M059J (cell line): ENCODE results near the gene IL19. TPM values are rescaled to one million over a fixed set of nuclear protein-coding genes. Genes with fewer than 3 reads are reported as not detected.
"Not testable (repeated sequence)": the region's sequence is repeated elsewhere in the genome, so short reads cannot be mapped to it uniquely, and the experiment has no call there.

ENCODE experiments used
- DNase-seq: peaks from one replicate; pipeline ENCODE4 v3.0.0-alpha.2; 2012; ENCODE audit warnings: low read depth
- total RNA-seq: library from RNA; depleted of rRNA; stranded (reverse); fragments of >200 nt; shearing (Covaris generic); gene quantifications from 2 replicates; pipeline ENCODE4 v1.2.3, GENCODE V29; 2014

Gene IL19
- total RNA-seq, 1 experiment from 2014 or later: not detected

GRCh38 chr1:206831650-206832049 lies 61.1 kb downstream of the IL19 start:
- no peak for DNase-seq

DNA sequence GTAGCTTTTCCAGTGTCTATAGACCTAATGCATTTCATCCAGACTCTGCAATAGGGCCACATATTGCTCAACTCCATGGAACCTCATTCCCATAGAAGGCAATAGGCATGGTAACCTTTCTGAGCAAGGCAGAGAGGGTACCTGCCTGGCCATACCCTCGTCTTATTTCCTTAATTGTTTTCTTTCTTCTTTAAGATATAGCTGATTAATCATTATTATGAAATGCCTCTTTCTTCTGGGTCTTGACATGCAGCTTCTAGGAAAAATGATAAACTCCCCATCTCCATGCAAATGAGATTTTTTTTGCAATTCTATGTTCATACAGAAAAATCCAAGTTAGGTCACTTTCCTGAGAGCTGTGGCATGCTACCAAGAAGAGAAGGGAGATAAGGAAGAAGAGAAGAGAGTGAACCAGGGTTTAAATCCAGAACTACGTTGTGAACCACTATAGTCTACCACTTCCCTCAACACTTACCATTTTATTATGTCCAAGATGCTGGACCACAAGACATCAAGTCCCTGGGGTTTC lies 61.8 kb downstream of the IL19 start:
- DNase-seq: no peak

GRCh38 chr1:206833106-206833680 lies 62.6 kb downstream of the IL19 start:
- no peak for DNase-seq

DNA sequence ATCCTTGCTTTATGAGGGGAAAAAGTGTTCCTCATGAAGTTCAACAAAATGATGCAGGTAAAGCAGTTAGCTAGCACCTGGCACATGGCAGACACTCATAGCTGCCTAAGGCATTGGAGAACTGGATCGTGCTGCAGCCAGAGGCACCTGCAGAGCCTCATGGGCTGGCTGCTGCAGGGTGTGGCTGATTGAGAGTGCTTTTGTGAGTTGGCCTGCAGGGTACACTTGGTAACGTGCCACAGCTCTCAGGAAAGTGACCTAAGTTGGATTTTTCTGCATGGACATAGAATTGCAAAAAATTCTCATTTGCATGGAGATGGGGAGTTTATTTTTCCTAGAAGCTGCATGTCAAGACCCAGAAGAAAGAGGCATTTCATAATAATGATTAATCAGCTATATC lies 63.2 kb downstream of the IL19 start:
- no peak for DNase-seq

GRCh38 chr1:206834217-206834616 lies 63.6 kb downstream of the IL19 start:
- no peak for DNase-seq

- no peak for DNase-seq
These were observed 64.1 kb downstream of the IL19 start for GRCh38 chr1:206834711-206835110.

GRCh38 chr1:206835186-206835585 lies 64.6 kb downstream of the IL19 start:
- no peak for DNase-seq

GRCh38 chr1:206836111-206836510 lies 65.5 kb downstream of the IL19 start:
- no peak for DNase-seq

GRCh38 chr1:206839006-206839560 lies 68.5 kb downstream of the IL19 start:
- peak; percentile 32 for DNase-seq

- DNase-seq: peak; percentile 88
These were observed 69.3 kb downstream of the IL19 start for GRCh38 chr1:206839857-206840256.

DNA sequence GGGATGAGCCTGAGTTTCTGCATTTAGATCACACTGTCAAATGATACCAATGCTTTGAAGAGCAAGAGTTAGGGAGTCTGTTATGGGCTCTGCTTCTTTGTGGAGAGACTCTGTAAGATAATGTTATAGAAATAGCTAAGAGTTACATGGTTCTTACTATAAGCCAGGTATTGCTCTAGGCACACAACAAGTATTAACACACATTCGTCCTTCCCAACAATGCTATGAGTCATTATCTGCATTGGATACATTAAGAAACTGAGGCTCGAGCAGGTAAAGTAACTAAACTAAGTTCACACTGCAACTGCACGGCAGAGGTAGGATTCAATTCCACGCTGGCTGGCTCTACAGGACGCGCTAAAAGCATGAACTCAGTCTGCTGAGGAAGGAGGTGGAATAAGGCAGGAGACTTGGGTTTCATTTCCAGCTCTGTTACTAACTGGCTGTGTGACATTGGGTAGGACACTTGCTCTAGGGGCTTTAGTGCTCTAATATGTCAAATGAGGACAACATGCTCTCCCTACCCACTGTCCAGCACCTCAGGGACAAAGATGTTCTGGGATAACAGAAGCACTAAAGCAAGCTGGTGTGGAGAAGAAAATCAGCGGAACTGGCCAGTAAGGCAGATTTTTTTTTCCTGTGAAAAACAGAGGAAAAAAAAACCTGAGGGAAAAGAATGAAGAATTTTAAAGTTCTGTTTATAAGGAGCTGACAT lies 71.2 kb downstream of the IL19 start:
- no peak for DNase-seq

- peak; percentile 15 for DNase-seq
These were observed 72.3 kb downstream of the IL19 start for GRCh38 chr1:206842854-206843253.

GRCh38 chr1:206843626-206844025 lies 73.1 kb downstream of the IL19 start:
- no peak for DNase-seq

- no peak for DNase-seq
These were observed 75.9 kb downstream of the IL19 start for GRCh38 chr1:206846487-206846886.

DNA sequence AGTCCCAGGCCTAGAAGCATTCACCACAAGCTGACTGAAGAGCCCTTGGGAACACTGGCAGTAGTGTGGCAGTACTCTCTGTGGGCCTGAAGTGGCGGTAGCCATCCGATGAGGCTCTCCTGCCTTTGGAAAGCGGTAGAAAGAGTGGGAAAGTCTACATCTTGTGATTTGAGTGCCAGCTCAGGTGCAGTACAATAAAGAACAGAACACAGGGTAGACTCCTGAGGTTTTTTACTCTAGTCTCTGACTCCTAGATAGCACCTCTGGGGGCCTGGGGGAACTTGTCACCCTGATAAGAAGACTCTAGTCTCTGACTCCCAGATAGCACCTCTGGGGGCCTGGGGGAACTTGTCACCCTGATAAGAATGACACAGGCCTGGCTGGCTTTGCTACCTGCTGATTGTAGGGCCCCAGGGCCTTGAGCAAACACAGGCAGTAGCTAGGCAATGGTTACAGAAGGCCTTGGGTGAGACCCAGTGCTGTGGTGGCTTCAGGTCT lies 76.8 kb downstream of the IL19 start:
- no peak for DNase-seq

- DNase-seq: no peak
These were observed 77.4 kb downstream of the IL19 start for GRCh38 chr1:206847946-206848345.

- no peak for DNase-seq
These were observed 79.8 kb downstream of the IL19 start for GRCh38 chr1:206850401-206850800.

- DNase-seq: peak; percentile 36
These were observed 80.9 kb downstream of the IL19 start for GRCh38 chr1:206851341-206852010.

GRCh38 chr1:206852662-206853061 lies 82.1 kb downstream of the IL19 start:
- not testable (repeated sequence) for DNase-seq

DNA sequence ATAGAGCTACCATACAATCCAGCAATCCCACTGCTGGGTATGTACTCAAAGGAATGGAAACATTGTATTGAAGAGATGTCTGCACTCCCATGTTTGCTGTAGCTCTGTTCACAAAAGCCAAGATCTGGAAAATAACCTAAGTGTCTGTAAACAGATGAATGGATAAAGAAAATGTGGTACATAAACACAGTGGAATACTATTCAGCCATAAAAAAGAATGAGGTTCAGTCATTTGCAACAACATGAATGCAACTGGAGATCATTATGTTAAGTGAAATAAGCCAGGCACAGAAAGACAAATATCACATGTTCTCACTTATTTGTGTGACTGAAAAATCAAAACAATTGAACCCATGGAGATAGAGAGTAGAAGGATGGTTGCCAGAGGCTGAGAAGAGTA lies 83.1 kb downstream of the IL19 start:
- DNase-seq: not testable (repeated sequence)

DNA sequence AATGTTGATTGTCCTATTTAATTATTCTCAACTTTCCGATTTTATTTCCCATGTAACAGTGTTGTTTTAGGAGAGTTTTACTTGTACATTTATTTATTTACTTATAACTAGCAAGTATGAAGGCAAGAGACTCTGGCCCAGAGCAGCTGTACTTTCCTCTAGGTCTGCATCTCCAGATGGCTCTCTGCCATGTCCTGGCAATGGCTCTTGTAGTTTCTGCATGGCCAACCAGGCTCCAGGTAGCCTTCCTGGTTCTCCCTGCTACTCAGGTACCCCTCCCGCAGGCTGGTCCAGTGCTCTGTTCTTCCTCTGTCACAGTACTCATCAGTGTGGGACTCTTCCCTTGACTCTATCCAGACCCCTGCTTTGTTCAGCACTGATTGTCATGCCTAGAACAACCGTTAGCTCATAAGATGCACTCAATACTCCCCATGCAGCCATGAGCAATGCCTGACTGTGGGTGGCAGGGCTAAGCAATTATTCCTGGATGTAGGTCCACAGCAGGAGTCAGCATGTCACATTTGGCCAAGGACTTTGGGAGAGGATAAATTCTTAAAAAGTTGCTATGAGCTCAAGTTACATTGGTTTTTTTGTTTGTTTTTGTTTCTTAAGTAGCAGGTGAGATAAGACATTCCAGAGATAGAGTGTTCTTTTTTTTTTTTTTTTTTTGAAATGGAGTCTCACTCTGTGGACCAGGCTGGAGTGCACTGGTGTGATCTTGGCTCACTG lies 84.0 kb downstream of the IL19 start:
- peak; percentile 71 for DNase-seq

GRCh38 chr1:206855859-206856258 lies 85.3 kb downstream of the IL19 start:
- DNase-seq: no peak
